Neuronal stem cell (in vitro differentiated cells): Measurements from ENCODE around the gene MEGF6.

Source experiments
- DNase-seq: peaks from one replicate; pipeline ENCODE4 v3.0.0-alpha.2; 2013; ENCODE audit warnings: low spot score
- H2AFZ ChIP-seq: one replicate; pipeline ENCODE4 v1.6.1; 2013; ENCODE audit warnings: mild to moderate bottlenecking, low read length, inconsistent platforms
- H2AK5ac ChIP-seq: 2 replicates; pipeline ENCODE4 v1.6.1; 2013; ENCODE audit warnings: low read depth, mild to moderate bottlenecking, inconsistent platforms, low read length, moderate library complexity, mixed read lengths
- H2BK120ac ChIP-seq: 2 replicates; pipeline ENCODE4 v1.6.1; 2013; ENCODE audit warnings: low read depth, mild to moderate bottlenecking, inconsistent platforms, low read length, moderate library complexity, mixed read lengths
- H2BK12ac ChIP-seq: one replicate; pipeline ENCODE4 v1.6.1; 2013; ENCODE audit warnings: low read length, inconsistent platforms
- H2BK15ac ChIP-seq: 2 replicates; pipeline ENCODE4 v1.6.1; 2013; ENCODE audit warnings: mild to moderate bottlenecking, low read length, inconsistent platforms, mixed read lengths
- H2BK5ac ChIP-seq: one replicate; pipeline ENCODE4 v1.6.1; 2013; ENCODE audit warnings: inconsistent platforms, mild to moderate bottlenecking, low read length, moderate library complexity
- H3K14ac ChIP-seq: one replicate; pipeline ENCODE4 v1.6.1; 2013; ENCODE audit warnings: low read length, inconsistent platforms
- H3K18ac ChIP-seq: 2 replicates; pipeline ENCODE4 v1.6.1; 2013; ENCODE audit warnings: low read length, inconsistent platforms
- H3K23ac ChIP-seq: 2 replicates; pipeline ENCODE4 v1.6.1; 2013; ENCODE audit warnings: low read depth, mild to moderate bottlenecking, mixed read lengths, low read length, inconsistent platforms; ENCODE audit not compliant: poor library complexity
- H3K27ac ChIP-seq: replicated peaks from 3 replicates; pipeline ENCODE4 v1.5.1; 2013; ENCODE audit warnings: low read length, inconsistent platforms
- H3K27me3 ChIP-seq, 3 experiments: 2 replicates each; pipeline ENCODE4 v1.6.1; 2013; ENCODE audit warnings: low read length in 3 of 3, mild to moderate bottlenecking in 2 of 3, inconsistent platforms in 1 of 3, low read depth in 1 of 3, mixed read lengths in 1 of 3, moderate library complexity in 1 of 3; ENCODE audit not compliant: control insufficient read depth in 3 of 3, insufficient read depth in 3 of 3
- H3K36me3 ChIP-seq, 2 donors: replicated peaks in 1 of 2; 2 replicates each; pipeline ENCODE4 v1.6.1; 2013; ENCODE audit warnings: low read length in 2 of 2; ENCODE audit not compliant: control insufficient read depth in 2 of 2, insufficient read depth in 2 of 2
- H3K4ac ChIP-seq: 2 replicates; pipeline ENCODE4 v1.6.1; 2013; ENCODE audit warnings: inconsistent platforms, mild to moderate bottlenecking, low read length, moderate library complexity
- H3K4me1 ChIP-seq, 2 donors: 1 replicate in 1 of 2; 2 replicates in 1 of 2; pipeline ENCODE4 v1.6.1; 2013; ENCODE audit warnings: low read length in 2 of 2, low read depth in 1 of 2; ENCODE audit not compliant: control insufficient read depth in 2 of 2, insufficient read depth in 1 of 2
- H3K4me2 ChIP-seq: one replicate; pipeline ENCODE4 v1.6.1; 2013; ENCODE audit warnings: mild to moderate bottlenecking, low read length, inconsistent platforms; ENCODE audit not compliant: insufficient read depth, poor library complexity, severe bottlenecking
- H3K4me3 ChIP-seq, 2 donors: 2 replicates each; pipeline ENCODE4 v1.5.1; 2013; ENCODE audit warnings: low read length in 2 of 2, mild to moderate bottlenecking in 2 of 2, inconsistent platforms in 1 of 2, moderate library complexity in 1 of 2
- H3K79me1 ChIP-seq: one replicate; pipeline ENCODE4 v1.6.1; 2013; ENCODE audit warnings: low read depth, mild to moderate bottlenecking, inconsistent platforms, low read length, moderate library complexity
- H3K9ac ChIP-seq: one replicate; pipeline ENCODE4 v1.6.1; 2013; ENCODE audit warnings: mild to moderate bottlenecking, low read depth, low read length, inconsistent platforms; ENCODE audit not compliant: poor library complexity
- H3K9me3 ChIP-seq, 2 donors: replicated peaks in 1 of 2; 2 replicates each; pipeline versions ENCODE3 to v1.6.1; 2013; ENCODE audit warnings: low read length in 2 of 2, mild to moderate bottlenecking in 2 of 2, inconsistent platforms in 1 of 2, low read depth in 1 of 2, mixed read lengths in 1 of 2, moderate library complexity in 1 of 2; ENCODE audit not compliant: control insufficient read depth in 2 of 2, insufficient read depth in 1 of 2
- H4K8ac ChIP-seq: one replicate; pipeline ENCODE4 v1.6.1; 2013; ENCODE audit warnings: low read depth, mild to moderate bottlenecking, inconsistent platforms, low read length, moderate library complexity
- H4K91ac ChIP-seq: one replicate; pipeline ENCODE4 v1.6.1; 2013; ENCODE audit warnings: low read length, low read depth, mild to moderate bottlenecking, inconsistent platforms; ENCODE audit not compliant: poor library complexity
- WGBS, 2 donors: extraction: QIAGEN DNeasy Blood & Tissue Kit; methylation state at CpG; one replicate each; pipeline ENCODE4 v1.1.7; 2013; ENCODE audit warnings: missing lambda C conversion rate in 2 of 2, mixed read lengths in 1 of 2; ENCODE audit not compliant: insufficient read length in 2 of 2, insufficient replicate concordance in 1 of 2; ENCODE audit errors: extremely low coverage in 2 of 2; 5-methylcytosine and 5-hydroxymethylcytosine counted together

MEGF6 gene

DNA sequence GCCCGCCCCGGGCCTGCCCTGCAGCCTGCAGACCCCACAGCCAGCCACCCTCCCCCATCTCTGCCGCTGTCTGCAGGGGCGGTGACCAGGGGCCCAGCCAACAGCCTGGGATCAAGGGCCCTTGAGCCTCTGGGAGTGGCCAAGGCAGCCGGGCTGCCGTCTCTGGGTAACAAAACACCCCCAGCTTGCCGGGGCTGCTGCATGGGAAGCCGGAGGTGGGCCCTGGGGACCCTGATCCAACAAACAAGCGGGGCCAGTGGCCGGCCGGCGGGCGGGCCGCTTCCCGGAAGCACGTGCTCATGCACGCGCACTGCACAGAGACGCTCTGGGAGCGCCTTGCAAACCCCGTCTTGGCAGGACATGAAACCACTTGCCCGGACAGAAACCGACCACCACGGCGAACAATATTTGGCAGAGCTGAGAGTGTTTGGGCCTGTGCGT is 13.2 kb downstream of the MEGF6 start:
- Histone ChIP-seq H3K27me3 (no peaks in the 10 kb centered on the region), H3K9ac (peak overlapping the region; percentile 81), H3K4me2 (no peak overlapping the region), H2AFZ (peak overlapping the region; percentile 88), H3K23ac (peak overlapping the region; percentile 95), H3K27ac (peak overlapping the region; percentile 32), H3K79me1 (peaks cover 18% of the 10 kb centered on the region), H3K18ac (peak overlapping the region; percentile 97), H2BK5ac (peak overlapping the region; percentile 90), H2BK12ac (peak overlapping the region; percentile 84), H4K8ac (peak overlapping the region; percentile 43), H2AK5ac (peak overlapping the region; percentile 99), H2BK15ac (peak overlapping the region; percentile 99), H3K14ac (peak overlapping the region; percentile 82), H3K4ac (peak overlapping the region; percentile 93), H3K4me3 (no peak overlapping the region), H4K91ac (peak overlapping the region; percentile 30), H3K4me1 (peaks cover 31% of the 10 kb centered on the region in 2 donors), H3K36me3 (peaks cover 4 to 6% of the 10 kb centered on the region in 2 donors), H3K9me3 (no peaks in the 10 kb centered on the region), H2BK120ac (peak overlapping the region; percentile 94)
- DNase-seq = no peak
- no CpG with 5 or more reads among the region's 26 CpGs for WGBS, 2 donors

DNA sequence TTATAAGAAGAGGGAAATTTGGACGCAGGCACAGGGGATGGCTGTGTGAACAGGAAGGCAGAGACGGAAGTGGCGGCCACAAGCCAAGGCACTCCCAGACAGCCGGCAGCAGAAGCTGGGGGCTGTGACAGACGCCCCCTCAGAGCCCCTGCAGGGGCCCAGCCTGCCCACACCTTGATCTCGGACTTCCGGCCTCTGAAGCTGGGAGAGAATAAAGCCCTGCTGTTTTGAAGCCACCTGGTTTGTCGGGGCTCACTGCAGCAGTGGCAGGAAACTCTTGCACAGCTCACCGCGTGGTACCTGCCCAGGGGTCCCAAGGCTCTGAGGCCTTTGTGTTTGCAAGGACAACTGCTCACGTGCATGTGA is 13.7 kb downstream of the MEGF6 start:
- H4K91ac ChIP-seq = peak overlapping the region; percentile 30
- H2AK5ac ChIP-seq = peak overlapping the region; percentile 99
- H3K23ac ChIP-seq = no peak overlapping the region
- WGBS, 2 donors = no CpG with 5 or more reads among the region's 11 CpGs
- H3K4me3 ChIP-seq = no peak overlapping the region
- no peaks in the 10 kb centered on the region for H3K27me3 ChIP-seq
- H3K36me3 ChIP-seq = peaks cover 4 to 6% of the 10 kb centered on the region in 2 donors
- no peak overlapping the region for H3K27ac ChIP-seq
- peak overlapping the region; percentile 99 for H2BK15ac ChIP-seq
- peaks cover 13% of the 10 kb centered on the region for H3K79me1 ChIP-seq
- peak overlapping the region; percentile 88 for H2AFZ ChIP-seq
- no peak for DNase-seq
- no peak overlapping the region for H4K8ac ChIP-seq
- H3K4ac ChIP-seq = no peak overlapping the region
- H2BK120ac ChIP-seq = peak overlapping the region; percentile 94
- H3K14ac ChIP-seq = peak overlapping the region; percentile 94
- H3K9me3 ChIP-seq = no peaks in the 10 kb centered on the region
- H3K4me1 ChIP-seq = peaks cover 33% of the 10 kb centered on the region in 2 donors
- no peak overlapping the region for H3K4me2 ChIP-seq
- H3K9ac ChIP-seq = peak overlapping the region; percentile 81
- H2BK12ac ChIP-seq = no peak overlapping the region
- H3K18ac ChIP-seq = peak overlapping the region; percentile 97
- peak overlapping the region; percentile 90 for H2BK5ac ChIP-seq

DNA sequence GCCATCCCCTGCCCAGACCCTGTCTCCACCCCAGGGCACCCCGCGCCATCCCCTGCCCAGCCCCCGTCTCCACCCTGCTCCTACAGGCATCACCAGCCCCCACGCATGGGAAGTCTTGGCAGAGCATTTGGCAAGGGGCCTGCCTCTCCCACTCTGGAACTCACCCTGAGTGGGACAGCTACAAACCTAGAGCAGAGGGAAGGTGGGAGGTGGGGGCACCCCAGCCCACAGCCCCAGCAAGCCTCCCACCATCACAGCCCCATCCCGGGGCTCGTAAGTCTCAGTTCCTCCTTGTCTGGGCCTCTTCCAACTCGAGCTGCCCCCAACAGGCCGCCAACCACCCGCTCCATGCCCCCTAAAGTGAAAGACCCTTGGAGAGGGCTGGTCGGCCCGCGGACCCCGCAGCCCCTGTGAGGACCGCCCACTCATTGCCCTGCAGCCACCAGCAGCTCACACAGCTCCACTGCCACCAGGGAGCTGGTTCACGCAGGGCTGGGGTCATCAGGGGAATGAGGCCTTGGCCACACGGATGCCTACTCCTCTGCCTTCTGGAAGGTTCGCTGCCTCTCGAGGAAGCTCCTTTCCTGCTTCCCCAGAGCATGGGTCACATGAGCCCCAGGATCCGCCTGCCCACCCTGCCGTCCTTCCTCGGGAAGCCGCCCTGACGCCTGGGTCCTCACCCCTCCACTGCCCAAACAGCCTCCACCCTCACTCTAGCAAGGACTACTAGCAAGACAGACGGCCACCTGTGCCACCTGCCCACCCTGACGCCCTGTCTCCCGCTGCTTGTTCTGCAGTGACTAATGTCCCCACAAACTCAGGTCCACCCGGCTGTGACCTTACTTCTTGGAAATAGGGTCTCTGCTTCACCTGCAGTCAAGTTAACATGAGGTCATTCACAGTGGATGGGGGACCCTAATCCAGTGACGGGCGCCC is 14.4 kb downstream of the MEGF6 start:
- peak overlapping the region; percentile 90 for H2BK5ac ChIP-seq
- H2AFZ ChIP-seq = no peak overlapping the region
- peak overlapping the region; percentile 95 for H2BK120ac ChIP-seq
- peak overlapping the region; percentile 99 for H2BK15ac ChIP-seq
- H3K4me1 ChIP-seq = peaks cover 33% of the 10 kb centered on the region in 2 donors
- H3K4me2 ChIP-seq = no peak overlapping the region
- no peaks in the 10 kb centered on the region for H3K27me3 ChIP-seq
- H3K36me3 ChIP-seq = peaks cover 4 to 6% of the 10 kb centered on the region in 2 donors
- H3K14ac ChIP-seq = peak overlapping the region; percentile 94
- peak overlapping the region; percentile 97 for H2BK12ac ChIP-seq
- no peak overlapping the region for H3K27ac ChIP-seq
- H4K91ac ChIP-seq = no peak overlapping the region
- peak overlapping the region; percentile 35 for H3K23ac ChIP-seq
- no peaks in the 10 kb centered on the region for H3K9me3 ChIP-seq
- H3K79me1 ChIP-seq = peaks cover 10% of the 10 kb centered on the region
- peak overlapping the region; percentile 97 for H3K18ac ChIP-seq
- peak overlapping the region; percentile 99 for H2AK5ac ChIP-seq
- H3K4me3 ChIP-seq = no peak overlapping the region
- H3K9ac ChIP-seq = peak overlapping the region; percentile 44
- no peak for DNase-seq
- WGBS, 2 donors = no CpG with 5 or more reads among the region's 29 CpGs
- H3K4ac ChIP-seq = no peak overlapping the region
- H4K8ac ChIP-seq = no peak overlapping the region

DNA sequence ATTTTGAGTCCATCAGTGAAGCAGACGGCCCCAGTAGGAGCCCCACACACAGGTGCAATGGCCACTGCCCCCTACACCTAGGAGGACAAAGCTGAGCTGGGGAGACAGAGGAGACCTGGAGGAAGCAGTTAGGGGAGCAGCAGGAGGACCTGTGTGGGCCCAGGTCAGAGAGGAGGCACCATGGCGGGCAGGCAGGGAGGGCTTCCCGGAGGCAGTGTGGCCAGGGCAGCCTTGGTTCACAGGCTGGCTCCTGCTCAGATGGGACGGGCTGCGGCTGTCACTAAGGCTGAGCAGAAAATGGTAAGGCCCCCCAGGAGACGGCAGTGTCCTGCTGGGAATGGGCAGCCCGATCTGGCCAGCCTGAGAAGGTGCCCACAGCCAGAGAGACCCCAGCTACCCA is 15.4 kb downstream of the MEGF6 start:
- H3K79me1 ChIP-seq = peaks cover 11% of the 10 kb centered on the region
- H3K27me3 ChIP-seq = no peaks in the 10 kb centered on the region
- no peak overlapping the region for H2BK5ac ChIP-seq
- H3K9ac ChIP-seq = no peak overlapping the region
- H3K9me3 ChIP-seq = no peaks in the 10 kb centered on the region
- H2AFZ ChIP-seq = no peak overlapping the region
- peak overlapping the region; percentile 63 for H2AK5ac ChIP-seq
- peaks cover 33 to 36% of the 10 kb centered on the region in 2 donors for H3K4me1 ChIP-seq
- H2BK120ac ChIP-seq = no peak overlapping the region
- H3K27ac ChIP-seq = no peak overlapping the region
- H3K4ac ChIP-seq = peak overlapping the region; percentile 76
- H4K91ac ChIP-seq = no peak overlapping the region
- no peak overlapping the region for H3K4me3 ChIP-seq
- H3K4me2 ChIP-seq = no peak overlapping the region
- DNase-seq = no peak
- H3K23ac ChIP-seq = peak overlapping the region; percentile 55
- no peak overlapping the region for H3K14ac ChIP-seq
- no peak overlapping the region for H2BK15ac ChIP-seq
- no peak overlapping the region for H4K8ac ChIP-seq
- peak overlapping the region; percentile 73 for H2BK12ac ChIP-seq
- peak overlapping the region; percentile 38 for H3K18ac ChIP-seq
- H3K36me3 ChIP-seq = peaks cover 4 to 6% of the 10 kb centered on the region in 2 donors
- WGBS, 2 donors = no CpG with 5 or more reads among the region's 7 CpGs
